ENCODE measurements around the gene CHD6. TPM values are rescaled to one million over a fixed set of nuclear protein-coding genes. Genes with fewer than 3 reads are reported as not detected.

The CHD6 gene
- total and polyA plus RNA-seq, 4 donors = 3.3 to 23.4 (median 18.2) TPM

GRCh38 chr20:41468994-41469600 is 149.1 kb downstream of the CHD6 start (continued):
- TF ChIP-seq, protein P1, sequence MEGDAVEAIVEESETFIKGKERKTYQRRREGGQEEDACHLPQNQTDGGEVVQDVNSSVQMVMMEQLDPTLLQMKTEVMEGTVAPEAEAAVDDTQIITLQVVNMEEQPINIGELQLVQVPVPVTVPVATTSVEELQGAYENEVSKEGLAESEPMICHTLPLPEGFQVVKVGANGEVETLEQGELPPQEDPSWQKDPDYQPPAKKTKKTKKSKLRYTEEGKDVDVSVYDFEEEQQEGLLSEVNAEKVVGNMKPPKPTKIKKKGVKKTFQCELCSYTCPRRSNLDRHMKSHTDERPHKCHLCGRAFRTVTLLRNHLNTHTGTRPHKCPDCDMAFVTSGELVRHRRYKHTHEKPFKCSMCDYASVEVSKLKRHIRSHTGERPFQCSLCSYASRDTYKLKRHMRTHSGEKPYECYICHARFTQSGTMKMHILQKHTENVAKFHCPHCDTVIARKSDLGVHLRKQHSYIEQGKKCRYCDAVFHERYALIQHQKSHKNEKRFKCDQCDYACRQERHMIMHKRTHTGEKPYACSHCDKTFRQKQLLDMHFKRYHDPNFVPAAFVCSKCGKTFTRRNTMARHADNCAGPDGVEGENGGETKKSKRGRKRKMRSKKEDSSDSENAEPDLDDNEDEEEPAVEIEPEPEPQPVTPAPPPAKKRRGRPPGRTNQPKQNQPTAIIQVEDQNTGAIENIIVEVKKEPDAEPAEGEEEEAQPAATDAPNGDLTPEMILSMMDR (IDR thresholded peaks at IDR 0.05; ENCODE audit: low read depth, low read length, missing input control) = no peak
- TF ChIP-seq HNF4A (conservative IDR thresholded peaks at IDR 0.05) (no peak), JUND (IDR thresholded peaks at IDR 0.05) (no peak), FOXA1 (IDR thresholded peaks at IDR 0.05) (no peak), ZBTB33 (IDR thresholded peaks at IDR 0.05) (no peak), SP1 (IDR thresholded peaks at IDR 0.05) (no peak)

GRCh38 chr20:41467690-41468089 is 150.5 kb downstream of the CHD6 start:
- H3K4me1 ChIP-seq (ENCODE audit: control insufficient read depth in 4 of 4, insufficient read depth in 4 of 4, low read length in 3 of 4) = no peaks in the 10 kb centered on the region
- WGBS = 93% methylated on average over 5 of the region's 5 CpGs
- peaks cover 4 to 39% (median 19%) of the 10 kb centered on the region in 4 donors for H3K36me3 ChIP-seq (ENCODE audit: control insufficient read depth in 4 of 4, insufficient read depth in 3 of 4, low read depth in 1 of 4, low read length in 3 of 4)
- no peak for DNase-seq (ENCODE audit: low spot score)
- H3K9ac ChIP-seq (ENCODE audit: low read depth in 1 of 2, low read length in 2 of 2) = no peak overlapping the region
- no peak overlapping the region for H3K4me3 ChIP-seq (ENCODE audit: low read depth in 1 of 3, low read length in 3 of 3)
- H3K27me3 ChIP-seq (ENCODE audit: control insufficient read depth in 4 of 4, insufficient read depth in 4 of 4, low read length in 3 of 4) = no peaks in the 10 kb centered on the region
- H3K27ac ChIP-seq (ENCODE audit: low read depth in 1 of 2, low read length in 2 of 2) = no peak overlapping the region
- TF ChIP-seq, protein P1 (IDR thresholded peaks at IDR 0.05; ENCODE audit: low read depth, low read length, missing input control) = no peak
- TF ChIP-seq, protein P2, sequence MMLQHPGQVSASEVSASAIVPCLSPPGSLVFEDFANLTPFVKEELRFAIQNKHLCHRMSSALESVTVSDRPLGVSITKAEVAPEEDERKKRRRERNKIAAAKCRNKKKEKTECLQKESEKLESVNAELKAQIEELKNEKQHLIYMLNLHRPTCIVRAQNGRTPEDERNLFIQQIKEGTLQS (IDR thresholded peaks at IDR 0.05) = no peak
- TF ChIP-seq JUND (IDR thresholded peaks at IDR 0.05) = no peak
- H3K9me3 ChIP-seq (ENCODE audit: control insufficient read depth in 4 of 4, low read length in 3 of 4) = peaks cover 0 to 4% (median 0%) of the 10 kb centered on the region in 4 donors

- Histone ChIP-seq H3K27me3 (ENCODE audit: control insufficient read depth in 4 of 4, insufficient read depth in 4 of 4, low read length in 3 of 4) (no peaks in the 10 kb centered on the region), H3K9ac (ENCODE audit: low read depth in 1 of 2, low read length in 2 of 2) (no peak overlapping the region), H3K9me3 (ENCODE audit: control insufficient read depth in 4 of 4, low read length in 3 of 4) (peaks cover 0 to 4% (median 0%) of the 10 kb centered on the region in 4 donors), H3K36me3 (ENCODE audit: control insufficient read depth in 4 of 4, insufficient read depth in 3 of 4, low read depth in 1 of 4, low read length in 3 of 4) (peaks cover 4 to 39% (median 18%) of the 10 kb centered on the region in 4 donors), H3K4me3 (ENCODE audit: low read depth in 1 of 3, low read length in 3 of 3) (no peak overlapping the region), H3K4me1 (ENCODE audit: control insufficient read depth in 4 of 4, insufficient read depth in 4 of 4, low read length in 3 of 4) (no peaks in the 10 kb centered on the region), H3K27ac (ENCODE audit: low read depth in 1 of 2, low read length in 2 of 2) (no peak overlapping the region)
- 91% methylated on average over 3 of the region's 3 CpGs for WGBS
- DNase-seq (ENCODE audit: low spot score) = no peak
- TF ChIP-seq EGR1 (IDR thresholded peaks at IDR 0.05; ENCODE audit: low read depth in 2 of 2) (no peak), HNF4G (IDR thresholded peaks at IDR 0.05) (no peak), YY1 (IDR thresholded peaks at IDR 0.05) (no peak), FOXA2 (IDR thresholded peaks at IDR 0.05) (no peak), FOXA1 (IDR thresholded peaks at IDR 0.05) (no peak), RAD21 (IDR thresholded peaks at IDR 0.05) (no peak), JUND (IDR thresholded peaks at IDR 0.05) (no peak), SP1 (IDR thresholded peaks at IDR 0.05) (no peak), TAF1 (conservative IDR thresholded peaks at IDR 0.05) (no peak), HNF4A (conservative IDR thresholded peaks at IDR 0.05) (no peak)
- TF ChIP-seq, protein P2 (IDR thresholded peaks at IDR 0.05) = no peak
- TF ChIP-seq, protein P3, sequence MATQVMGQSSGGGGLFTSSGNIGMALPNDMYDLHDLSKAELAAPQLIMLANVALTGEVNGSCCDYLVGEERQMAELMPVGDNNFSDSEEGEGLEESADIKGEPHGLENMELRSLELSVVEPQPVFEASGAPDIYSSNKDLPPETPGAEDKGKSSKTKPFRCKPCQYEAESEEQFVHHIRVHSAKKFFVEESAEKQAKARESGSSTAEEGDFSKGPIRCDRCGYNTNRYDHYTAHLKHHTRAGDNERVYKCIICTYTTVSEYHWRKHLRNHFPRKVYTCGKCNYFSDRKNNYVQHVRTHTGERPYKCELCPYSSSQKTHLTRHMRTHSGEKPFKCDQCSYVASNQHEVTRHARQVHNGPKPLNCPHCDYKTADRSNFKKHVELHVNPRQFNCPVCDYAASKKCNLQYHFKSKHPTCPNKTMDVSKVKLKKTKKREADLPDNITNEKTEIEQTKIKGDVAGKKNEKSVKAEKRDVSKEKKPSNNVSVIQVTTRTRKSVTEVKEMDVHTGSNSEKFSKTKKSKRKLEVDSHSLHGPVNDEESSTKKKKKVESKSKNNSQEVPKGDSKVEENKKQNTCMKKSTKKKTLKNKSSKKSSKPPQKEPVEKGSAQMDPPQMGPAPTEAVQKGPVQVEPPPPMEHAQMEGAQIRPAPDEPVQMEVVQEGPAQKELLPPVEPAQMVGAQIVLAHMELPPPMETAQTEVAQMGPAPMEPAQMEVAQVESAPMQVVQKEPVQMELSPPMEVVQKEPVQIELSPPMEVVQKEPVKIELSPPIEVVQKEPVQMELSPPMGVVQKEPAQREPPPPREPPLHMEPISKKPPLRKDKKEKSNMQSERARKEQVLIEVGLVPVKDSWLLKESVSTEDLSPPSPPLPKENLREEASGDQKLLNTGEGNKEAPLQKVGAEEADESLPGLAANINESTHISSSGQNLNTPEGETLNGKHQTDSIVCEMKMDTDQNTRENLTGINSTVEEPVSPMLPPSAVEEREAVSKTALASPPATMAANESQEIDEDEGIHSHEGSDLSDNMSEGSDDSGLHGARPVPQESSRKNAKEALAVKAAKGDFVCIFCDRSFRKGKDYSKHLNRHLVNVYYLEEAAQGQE (IDR thresholded peaks at IDR 0.05) = no peak
- TF ChIP-seq, protein P4, sequence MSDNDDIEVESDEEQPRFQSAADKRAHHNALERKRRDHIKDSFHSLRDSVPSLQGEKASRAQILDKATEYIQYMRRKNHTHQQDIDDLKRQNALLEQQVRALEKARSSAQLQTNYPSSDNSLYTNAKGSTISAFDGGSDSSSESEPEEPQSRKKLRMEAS (IDR thresholded peaks at IDR 0.05) = no peak
Measured at GRCh38 chr20:41467220-41467619, 151.0 kb downstream of the CHD6 start.

Data from liver (tissue), 9 donors.